Right lobe of liver (tissue), 4 donors: ENCODE data around the gene CCN2.

Source experiments
- POLR2A ChIP-seq: fragments of 450-650 bp; IDR thresholded peaks from one replicate; pipeline ENCODE4 v1.6.1; 2017; ENCODE audit warnings: antibody characterized with exemption, mild to moderate bottlenecking
- TF ChIP-seq, protein P1 (sequence below), 4 donors: fragments of 200-600 bp in 3 of 4; fragments of 450-650 bp in 1 of 4; IDR thresholded peaks; one replicate each; pipeline versions ENCODE4 v1.5.1 to v1.8.0; 2016 to 2022; ENCODE audit warnings: antibody characterized with exemption in 4 of 4, mild to moderate bottlenecking in 2 of 4
- donor health status: DM: no; HTN: no; CAD: no.
- donor health status: DM: no; HTN: no; CAD: no.
- donor health status: DM: no; HTN: yes; CAD: no.

DNA sequence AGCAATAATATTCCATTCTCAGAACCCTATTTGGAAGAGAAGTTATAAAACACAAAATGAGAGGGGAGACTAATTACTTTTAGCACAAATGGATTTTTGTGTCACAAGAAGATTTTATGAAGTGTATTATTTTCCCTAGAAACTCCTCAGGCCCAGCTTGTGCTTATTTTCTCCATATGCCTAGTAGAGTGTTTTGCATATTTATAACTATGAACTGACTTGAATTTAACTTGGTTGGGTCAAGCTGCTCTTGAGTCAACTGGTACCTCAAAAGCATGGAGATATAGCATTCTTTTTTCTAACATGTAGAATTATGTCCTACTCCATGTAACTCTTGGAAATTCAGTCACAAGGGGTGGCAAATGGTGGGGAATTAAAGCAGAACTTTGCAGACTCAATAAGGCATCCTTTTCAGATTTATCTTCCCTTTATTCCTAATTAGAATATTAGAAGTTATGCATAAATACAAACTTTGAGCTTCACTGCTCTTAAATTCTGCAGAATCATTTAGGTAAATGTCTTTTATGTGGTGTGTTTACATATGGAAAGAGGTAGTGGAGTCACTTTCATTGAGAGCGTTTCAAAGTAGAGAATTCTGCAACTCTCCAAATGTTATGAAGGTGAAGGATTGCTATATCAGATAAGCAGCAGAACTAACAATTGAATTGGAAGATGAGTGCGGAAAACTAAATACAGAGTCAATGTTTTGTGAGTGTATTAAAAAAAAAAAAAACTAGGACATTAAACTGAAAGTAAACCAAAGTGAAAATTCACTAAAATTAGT is 19.1 kb upstream of the CCN2 start:
- TF ChIP-seq, protein P1, sequence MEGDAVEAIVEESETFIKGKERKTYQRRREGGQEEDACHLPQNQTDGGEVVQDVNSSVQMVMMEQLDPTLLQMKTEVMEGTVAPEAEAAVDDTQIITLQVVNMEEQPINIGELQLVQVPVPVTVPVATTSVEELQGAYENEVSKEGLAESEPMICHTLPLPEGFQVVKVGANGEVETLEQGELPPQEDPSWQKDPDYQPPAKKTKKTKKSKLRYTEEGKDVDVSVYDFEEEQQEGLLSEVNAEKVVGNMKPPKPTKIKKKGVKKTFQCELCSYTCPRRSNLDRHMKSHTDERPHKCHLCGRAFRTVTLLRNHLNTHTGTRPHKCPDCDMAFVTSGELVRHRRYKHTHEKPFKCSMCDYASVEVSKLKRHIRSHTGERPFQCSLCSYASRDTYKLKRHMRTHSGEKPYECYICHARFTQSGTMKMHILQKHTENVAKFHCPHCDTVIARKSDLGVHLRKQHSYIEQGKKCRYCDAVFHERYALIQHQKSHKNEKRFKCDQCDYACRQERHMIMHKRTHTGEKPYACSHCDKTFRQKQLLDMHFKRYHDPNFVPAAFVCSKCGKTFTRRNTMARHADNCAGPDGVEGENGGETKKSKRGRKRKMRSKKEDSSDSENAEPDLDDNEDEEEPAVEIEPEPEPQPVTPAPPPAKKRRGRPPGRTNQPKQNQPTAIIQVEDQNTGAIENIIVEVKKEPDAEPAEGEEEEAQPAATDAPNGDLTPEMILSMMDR (IDR thresholded peaks at IDR 0.05), result no peak
- no peak for TF ChIP-seq POLR2A
